T47D (cell line): ENCODE data around the gene RPS27L.
A peak's percentile ranks its signal among the peaks of the same experiment; 100 is the strongest.

Experiments used
- DNase-seq, 2 experiments: peaks; one replicate each; pipeline versions ENCODE4 v3.0.0 to v3.0.0-alpha.2; 2011 to 2012; ENCODE audit warnings: low read depth in 1 of 2, low spot score in 1 of 2
- JUND ChIP-seq: IDR thresholded peaks from 2 replicates; pipeline ENCODE4 v1.6.1; 2012; ENCODE audit warnings: low read depth
- in situ Hi-C: cut with HindIII; loops from 2 replicates; pipeline ENCODE4 v1.10.0; 2016; ENCODE audit warnings: low sequenced_read_pairs, low pct_unique_long_range_greater_than_20kb

The RPS27L gene

DNA sequence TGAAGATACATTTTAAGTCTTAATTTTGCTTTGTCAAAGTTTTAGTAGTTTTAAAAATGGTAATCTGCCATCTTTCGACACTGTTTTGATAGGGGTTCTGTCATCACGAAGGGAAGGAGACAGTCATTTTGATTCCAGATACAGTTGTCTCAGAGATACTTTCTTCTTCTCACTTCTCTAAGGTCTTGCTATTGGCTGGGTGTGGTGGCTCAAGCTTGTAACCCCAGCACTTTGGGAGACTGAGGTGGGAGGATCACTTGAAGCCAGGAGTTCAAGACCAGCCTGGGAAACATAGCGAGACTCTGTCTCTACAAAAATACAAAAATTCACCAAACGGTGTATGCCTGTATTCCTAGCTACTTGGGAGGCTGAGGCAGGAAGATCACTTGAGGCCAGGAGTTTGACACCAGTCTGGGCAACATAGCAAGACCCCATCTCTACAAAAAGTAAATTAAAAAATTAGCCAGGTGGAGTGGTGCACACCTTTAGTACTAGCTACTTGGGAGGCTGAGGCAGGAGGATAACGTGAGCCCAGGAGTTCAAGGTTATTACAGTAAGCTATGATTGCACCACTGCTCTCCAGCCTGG is 35.4 kb upstream of the RPS27L start:
- TF ChIP-seq JUND = no peak
- DNase-seq = no peak
- in situ Hi-C loops = no loop called here

DNA sequence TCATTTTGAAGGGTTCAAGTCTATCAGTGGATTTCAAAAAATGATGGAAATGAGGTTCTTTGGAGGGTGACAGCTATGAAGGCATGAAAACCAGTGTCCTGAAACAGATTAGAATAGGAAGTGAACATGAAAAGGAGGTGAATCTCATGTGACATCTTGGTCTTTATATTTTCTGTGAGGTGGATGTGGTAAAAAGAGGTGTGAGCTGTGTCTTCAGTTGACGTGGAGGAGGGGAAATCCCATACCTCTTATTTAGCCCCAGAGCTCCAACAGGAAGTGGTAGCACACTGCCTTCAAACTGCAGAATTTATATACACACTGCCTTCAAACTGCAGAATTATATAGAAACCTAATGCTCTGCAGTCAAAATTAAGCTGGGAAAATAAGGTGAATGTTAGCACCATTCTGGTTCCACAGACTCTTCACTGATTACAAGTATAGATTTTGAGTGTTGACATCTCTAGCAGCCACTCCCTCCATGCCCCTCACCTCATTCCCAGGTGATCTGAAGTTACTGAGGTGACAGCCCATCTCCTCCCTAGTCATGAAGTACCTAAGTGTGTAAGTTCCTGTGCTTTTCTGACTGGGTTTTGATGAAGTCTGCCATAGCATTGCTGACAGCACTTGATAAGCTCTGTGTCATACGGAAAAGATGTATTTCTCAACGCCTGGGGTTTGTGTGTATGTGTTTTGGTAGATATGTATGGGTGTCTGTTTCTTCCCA is 34.8 kb upstream of the RPS27L start:
- TF ChIP-seq JUND = no peak
- in situ Hi-C loops = no loop called here
- DNase-seq = no peak

DNA sequence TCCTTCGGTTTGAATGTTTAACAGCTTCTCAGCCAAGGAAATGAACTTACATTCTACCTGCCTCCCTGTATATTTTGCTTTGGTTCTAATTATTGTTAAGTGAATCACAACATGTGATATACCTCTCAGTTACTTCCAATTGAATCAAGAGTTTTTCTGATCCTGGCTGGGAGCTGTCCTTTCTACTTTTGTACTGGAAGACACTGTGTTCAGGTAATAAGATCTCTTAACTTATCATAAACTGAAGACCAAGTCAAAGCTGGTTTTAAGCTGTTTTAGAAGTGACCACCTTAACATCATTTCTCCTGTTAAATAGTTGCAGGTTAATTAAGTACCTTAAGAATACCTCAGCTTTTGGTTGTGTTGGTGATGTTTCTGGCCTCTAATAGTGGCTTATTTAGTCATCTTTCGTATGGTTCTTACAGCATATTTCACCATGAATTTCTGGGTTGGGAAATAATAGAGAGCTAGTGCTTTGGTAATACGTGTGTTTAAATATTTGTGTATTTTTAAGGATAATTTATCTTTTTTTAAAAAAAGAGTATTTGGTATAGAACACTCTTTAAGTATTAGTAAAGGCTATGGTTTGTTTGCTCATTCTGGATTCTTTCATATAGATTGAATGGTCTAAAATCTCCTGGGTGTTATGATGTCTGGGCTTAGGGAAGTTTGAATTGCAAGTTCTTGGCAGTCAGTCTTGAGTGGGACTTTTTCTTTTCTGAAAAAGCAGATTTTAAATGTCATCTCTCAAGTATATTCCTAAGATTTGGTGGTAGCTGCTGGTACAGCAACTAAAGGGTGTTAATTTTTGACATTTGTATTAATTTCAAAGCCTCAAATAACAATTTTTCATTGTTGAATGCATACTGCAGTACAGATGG is 33.7 kb upstream of the RPS27L start:
- no peak for TF ChIP-seq JUND
- DNase-seq = no peak
- in situ Hi-C loops = no loop called here

DNA sequence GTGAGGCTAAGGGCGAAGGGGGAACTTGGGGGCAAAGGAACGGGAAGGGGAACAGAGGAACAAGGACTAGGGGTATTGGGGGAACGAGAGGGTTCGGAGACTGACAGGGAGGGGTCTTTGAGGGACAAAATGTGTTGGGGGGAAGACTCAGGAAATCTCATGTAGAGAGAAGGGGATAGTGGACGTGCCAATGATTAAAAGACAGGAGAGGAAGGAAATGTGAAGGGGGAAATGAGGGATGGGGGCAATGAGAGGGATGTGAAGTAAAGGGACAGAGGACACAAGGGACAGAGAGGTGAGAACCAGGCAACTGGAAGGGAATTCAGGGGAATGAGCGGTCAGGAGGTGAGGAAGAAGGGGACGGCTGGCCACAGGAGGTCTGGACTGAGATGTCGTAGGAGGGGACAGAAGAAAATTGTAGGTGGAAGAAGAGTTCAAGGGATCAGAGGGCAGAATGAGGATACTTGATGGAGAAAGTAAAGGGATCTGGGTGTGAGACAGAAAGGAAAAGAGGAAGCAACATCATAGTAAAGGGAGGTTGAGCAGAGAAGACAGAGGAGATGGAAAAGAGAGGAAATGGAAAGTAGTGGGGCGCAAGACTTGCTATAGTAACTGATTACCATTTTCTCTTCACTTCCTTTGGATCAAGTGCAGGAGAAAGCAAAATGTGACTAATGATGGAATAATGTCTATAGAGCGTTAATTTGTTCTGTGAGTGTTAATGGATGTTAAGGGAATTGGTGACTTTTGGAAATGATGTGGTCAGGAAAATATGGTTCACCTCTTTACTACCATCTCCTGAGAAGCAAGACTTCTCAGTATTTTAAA is 32.9 kb upstream of the RPS27L start:
- in situ Hi-C loops = no loop called here
- no peak for DNase-seq
- TF ChIP-seq JUND = no peak

DNA sequence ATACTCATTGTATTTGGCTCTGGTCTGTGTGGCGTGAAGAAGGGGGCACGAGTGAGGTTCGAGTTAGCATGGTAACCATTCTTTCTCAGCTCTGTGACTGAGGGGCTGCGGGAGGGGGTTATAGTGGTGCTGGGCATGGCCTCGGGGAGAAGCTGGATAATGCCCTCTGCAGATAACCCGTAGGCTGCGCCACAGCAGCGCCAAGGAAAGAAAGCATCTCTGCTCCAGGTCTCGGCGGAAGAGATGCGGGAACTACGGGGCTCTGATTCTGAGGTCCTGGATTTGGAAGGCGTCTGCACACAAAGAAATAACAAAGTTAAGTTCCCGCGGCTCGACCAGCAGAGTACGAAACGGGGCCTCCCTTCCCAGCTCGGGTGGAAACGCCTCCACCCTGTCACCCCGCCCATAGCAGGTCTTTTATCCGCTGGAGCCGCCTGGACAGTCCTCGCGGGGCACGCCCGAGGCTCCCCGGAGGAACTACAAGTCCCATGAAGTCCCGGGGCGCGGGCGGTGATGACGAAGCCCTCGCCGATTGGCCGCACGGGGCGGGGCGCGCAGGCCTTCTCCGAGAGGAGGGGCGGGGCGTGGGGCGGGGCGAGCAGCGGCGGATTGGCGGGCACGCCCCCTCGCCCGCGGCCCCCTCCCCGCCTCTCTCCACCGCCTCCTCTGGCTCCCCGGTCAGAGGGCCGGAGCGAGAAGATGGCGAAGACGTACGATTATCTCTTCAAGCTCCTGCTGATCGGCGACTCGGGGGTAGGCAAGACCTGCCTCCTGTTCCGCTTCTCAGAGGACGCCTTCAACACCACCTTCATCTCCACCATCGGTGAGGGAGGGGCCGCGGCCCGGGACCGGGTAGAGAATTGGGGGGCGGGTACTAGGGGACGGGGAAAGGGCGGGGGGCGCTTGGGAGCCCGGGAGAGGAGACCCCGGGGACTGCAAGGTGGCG is 31.9 kb upstream of the RPS27L start, which contains the start of gene RAB8B:
Gene RAB8B (plus strand): TSS at position 681 of the 946 bp plus-strand sequence. CDS start 19 bp downstream, at position 700.
- in situ Hi-C loops = no loop called here
- DNase-seq = peak; percentile 59 to 96
- no peak for TF ChIP-seq JUND

DNA sequence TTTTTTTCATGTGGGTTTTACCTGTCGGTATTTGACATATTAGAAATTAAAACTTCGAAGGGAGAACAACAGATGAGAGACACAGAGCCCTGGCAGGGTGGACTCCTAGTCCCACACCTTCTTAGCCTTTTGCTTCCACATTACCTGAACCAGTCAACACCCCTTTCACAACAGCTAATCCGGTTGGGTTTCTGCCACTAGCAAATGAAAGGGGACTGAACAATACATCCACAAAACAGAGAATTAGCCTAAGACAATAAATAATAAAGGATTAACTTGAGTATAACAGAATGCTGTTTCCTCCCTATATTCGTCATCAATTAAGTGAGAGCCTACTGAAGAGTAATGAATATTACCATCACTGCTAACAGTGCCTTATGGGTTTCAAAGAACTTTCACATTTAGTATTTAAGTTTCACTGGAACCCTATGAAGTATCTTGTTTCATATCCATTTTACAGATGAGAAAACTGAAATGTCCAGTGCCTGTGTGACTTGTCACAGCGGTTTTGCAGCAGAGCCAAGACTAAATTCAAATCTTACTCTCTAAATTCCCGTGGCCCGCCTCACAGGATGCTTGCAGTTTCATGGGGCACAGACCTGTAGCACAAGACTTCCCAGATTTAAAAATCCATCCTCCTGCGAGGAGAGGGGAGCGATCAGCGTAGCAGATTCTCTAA is 31.1 kb upstream of the RPS27L start:
- in situ Hi-C loops = no loop called here
- TF ChIP-seq JUND = no peak
- DNase-seq = no peak

DNA sequence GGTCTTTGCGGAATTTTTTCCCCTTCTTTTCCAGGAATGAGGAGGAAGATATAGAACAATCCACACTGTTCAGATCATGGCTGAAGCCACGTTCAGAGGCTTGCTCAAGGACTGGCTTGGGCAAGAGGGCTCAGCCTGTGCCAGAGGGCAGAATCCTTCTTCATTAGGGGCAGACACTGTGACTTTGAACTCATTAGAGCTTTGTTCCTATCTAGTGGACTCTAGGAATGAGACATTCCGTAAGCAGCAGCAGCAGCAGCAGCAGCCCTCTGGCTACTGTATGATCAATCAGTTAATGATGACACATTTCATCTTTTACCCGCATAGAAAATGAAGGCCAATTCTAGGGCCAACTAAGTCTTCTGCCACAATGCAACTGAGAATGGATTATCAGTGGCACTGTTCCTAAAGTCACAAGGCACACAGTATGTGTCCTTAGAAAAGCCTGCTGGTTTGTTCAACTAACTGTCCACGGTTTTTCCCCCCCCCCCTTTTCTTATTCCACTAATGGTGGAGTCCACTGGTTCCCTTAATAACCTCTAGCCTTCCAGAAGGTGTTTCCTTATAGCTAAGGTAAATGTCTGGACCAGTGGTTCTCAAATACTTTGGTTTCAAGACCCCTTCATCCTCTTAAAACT is 30.4 kb upstream of the RPS27L start:
- in situ Hi-C loops = no loop called here
- no peak for TF ChIP-seq JUND
- DNase-seq = no peak

DNA sequence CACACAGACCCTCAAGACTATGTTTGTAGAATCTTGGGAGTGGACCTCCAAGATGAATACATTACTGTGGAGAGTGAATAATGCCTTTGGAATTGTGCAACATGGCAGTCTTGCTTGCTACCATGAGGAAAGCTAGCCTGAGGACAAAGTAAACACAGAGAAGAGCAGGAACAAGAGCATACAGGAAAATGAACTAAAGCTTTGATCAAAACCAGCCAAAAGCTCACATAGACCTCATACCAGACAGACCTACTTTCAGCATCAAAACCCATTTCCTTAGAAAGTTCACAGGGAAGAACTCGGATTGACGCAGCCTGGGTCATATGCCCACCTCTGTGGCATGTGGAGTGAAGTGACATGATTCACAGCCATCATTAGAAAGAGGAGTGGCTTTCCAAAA is 28.8 kb upstream of the RPS27L start:
- TF ChIP-seq JUND = no peak
- in situ Hi-C loops = no loop called here
- DNase-seq = peak in 1 of 2 experiments; percentile 66

DNA sequence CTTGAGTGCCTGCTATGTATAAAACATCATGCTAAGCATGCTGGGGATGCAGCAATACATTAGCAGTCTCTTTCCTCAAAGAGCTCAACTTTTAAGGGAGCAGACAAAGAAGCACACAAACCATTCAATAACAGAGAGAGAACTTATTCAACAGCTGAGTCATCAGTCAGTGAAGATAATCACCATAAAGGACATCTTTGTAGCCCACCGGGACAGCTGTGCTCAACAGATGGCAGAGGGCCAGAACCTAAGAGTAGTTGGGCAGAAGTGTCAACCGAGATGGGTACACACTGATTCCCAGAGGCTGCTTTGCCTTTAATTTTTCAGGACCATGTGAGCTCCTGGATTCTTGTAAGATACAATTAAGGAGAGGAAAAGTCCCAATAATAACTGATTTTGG is 27.9 kb upstream of the RPS27L start:
- no peak for TF ChIP-seq JUND
- no peak for DNase-seq
- in situ Hi-C loops = no loop called here

DNA sequence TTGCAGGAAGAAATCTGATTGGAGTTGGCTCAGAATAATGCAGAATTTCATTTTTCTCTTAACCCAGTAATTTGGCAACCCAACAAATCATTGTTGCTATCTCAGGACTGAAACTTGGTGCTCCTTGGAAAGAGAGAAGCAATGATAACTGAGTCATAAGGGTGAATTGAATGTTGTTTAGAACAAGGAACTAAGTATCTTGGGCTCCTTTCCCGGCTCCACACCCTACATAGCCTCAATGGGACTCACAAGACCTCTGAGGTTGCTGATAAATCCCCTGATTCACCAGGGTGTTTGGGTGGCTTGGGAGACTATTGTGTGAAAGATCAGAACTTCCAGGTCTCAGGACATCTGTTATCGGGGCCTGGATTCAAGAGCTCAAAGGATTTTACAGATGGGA is 24.4 kb upstream of the RPS27L start:
- in situ Hi-C loops = no loop called here
- no peak for TF ChIP-seq JUND
- no peak for DNase-seq

DNA sequence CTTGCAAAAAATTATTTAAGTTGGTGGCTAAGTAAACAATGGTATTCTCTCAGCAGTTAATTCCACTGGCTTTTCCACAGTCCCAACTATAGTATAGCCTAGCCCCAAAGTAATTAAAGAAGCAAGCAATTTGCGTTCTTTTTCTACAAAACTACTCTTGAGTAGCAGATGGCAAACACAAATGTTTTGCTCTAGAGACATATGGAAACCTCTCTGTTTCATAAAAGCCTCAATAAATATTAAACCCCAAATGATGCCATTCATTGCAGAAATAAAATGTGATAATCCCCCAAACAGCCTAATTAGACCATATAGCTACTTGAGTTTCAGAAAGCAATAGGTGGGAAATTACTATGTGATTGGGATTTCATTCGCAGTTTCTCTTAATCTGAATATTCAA is 23.5 kb upstream of the RPS27L start:
- in situ Hi-C loops = no loop called here
- TF ChIP-seq JUND = no peak
- no peak for DNase-seq
